Esophagus squamous epithelium (tissue), 4 donors: ENCODE measurements around the gene TLN1.

ENCODE experiments used
- POLR2A ChIP-seq, 4 donors: fragments of 450-650 bp; IDR thresholded peaks; one replicate each; pipeline ENCODE4 v1.6.1; 2017; ENCODE audit warnings: antibody characterized with exemption in 4 of 4, mild to moderate bottlenecking in 4 of 4, moderate library complexity in 3 of 4
- TF ChIP-seq, protein P1 (sequence below), 6 experiments: fragments of 450-650 bp in 4 of 6; fragments of 200-600 bp in 2 of 6; sonication (generic) in 2 of 6; IDR thresholded peaks; one replicate each; pipeline ENCODE4 v1.5.1; 2016 to 2019; ENCODE audit warnings: antibody characterized with exemption in 6 of 6, mild to moderate bottlenecking in 4 of 6, moderate library complexity in 4 of 6

DNA sequence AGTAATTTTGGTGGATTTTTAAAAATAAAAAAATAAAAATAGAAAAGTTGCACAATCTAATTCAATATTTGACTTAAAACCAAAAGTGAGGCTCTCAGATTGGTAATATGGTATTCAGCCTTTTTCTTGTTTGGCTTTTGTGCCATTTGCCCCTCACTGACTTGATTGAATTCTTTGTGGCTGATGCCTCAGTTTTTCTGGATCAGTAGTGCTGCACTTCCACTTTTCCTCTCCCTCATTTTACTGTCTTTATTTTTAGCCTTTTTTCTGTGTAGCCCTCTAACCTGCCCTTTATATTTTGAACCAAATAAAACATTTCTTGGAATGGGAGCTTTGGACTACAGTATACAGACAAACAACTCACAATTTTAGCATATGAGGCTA is 25.9 kb upstream of the TLN1 start:
- TF ChIP-seq, protein P1, sequence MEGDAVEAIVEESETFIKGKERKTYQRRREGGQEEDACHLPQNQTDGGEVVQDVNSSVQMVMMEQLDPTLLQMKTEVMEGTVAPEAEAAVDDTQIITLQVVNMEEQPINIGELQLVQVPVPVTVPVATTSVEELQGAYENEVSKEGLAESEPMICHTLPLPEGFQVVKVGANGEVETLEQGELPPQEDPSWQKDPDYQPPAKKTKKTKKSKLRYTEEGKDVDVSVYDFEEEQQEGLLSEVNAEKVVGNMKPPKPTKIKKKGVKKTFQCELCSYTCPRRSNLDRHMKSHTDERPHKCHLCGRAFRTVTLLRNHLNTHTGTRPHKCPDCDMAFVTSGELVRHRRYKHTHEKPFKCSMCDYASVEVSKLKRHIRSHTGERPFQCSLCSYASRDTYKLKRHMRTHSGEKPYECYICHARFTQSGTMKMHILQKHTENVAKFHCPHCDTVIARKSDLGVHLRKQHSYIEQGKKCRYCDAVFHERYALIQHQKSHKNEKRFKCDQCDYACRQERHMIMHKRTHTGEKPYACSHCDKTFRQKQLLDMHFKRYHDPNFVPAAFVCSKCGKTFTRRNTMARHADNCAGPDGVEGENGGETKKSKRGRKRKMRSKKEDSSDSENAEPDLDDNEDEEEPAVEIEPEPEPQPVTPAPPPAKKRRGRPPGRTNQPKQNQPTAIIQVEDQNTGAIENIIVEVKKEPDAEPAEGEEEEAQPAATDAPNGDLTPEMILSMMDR (IDR thresholded peaks at IDR 0.05), result no peak
- TF ChIP-seq POLR2A (IDR thresholded peaks at IDR 0.05), result no peak
